HTR-8/SVneo (cell line): ENCODE data around the gene ABHD17A.

Source experiments
- DNase-seq: peaks from one replicate; pipeline ENCODE4 v3.0.0; 2011; ENCODE audit warnings: low spot score, mixed read lengths; ENCODE audit not compliant: insufficient read length
- FAIRE-seq: peaks from 2 replicates; lab custom pipeline; 2011; peaks lifted over from hg19 to GRCh38; lab: Jason Lieb, UNC

The ABHD17A gene

DNA sequence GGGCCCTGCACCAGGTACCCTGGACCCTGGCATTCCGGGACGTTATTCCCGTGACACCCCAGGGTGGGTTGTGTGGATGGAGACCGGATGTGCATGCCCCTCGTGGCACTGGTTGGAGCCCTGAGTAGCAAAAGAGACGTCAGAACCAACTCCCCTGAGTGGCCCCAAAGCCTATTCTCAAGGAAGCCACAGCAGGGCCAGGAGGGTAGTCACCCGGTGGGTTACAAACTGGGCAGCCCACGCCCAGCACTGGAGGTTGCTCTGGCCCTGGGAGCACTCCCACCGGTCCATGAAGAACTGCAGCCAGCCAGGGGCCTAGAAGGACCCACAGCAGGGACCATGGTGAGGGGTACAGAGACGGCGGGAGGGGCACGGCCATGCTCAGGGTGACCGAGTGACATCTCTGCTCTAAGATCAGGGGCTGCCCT lies 29.5 kb downstream of the ABHD17A start:
- FAIRE-seq (peak; percentile 26), DNase-seq (no peak)

DNA sequence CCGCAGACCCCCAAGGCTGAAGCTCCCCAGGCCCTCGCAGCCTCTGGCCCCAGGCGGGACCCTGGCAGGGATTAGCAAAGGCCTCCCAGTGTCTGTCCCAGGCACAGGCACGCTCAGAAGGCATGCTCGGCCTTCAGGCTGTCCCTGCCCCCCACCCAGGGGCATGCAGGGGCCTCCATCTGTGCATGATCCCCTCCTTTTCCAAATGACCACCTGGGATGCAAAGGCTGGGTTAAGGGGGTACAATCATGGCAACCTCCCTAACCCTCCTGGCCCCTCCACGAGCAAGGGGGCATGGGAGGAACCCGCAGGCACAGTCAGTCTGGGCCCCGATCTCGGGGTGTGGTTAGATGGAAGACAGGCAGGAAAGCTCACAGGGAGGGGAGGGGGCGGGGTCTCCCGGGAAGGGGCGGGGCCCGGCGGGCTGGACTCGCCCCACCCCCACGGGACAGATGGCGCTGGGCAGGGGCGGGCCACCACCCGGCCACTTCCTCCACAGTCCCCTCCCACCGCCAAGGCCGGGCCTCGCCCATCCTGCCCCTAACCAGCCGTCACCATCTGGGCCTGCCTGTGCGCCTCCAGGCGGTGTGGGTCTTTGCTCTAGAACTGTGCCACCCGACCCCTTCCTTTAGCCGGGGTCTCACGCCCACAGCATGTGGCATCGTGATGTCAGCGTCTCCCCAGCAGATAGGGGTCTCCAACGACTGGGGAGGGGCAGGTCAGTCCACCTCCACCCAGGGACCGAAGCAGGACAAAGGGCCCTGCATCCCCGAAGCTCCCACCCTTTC lies 30.1 kb downstream of the ABHD17A start:
- FAIRE-seq (no peak), DNase-seq (no peak)

DNA sequence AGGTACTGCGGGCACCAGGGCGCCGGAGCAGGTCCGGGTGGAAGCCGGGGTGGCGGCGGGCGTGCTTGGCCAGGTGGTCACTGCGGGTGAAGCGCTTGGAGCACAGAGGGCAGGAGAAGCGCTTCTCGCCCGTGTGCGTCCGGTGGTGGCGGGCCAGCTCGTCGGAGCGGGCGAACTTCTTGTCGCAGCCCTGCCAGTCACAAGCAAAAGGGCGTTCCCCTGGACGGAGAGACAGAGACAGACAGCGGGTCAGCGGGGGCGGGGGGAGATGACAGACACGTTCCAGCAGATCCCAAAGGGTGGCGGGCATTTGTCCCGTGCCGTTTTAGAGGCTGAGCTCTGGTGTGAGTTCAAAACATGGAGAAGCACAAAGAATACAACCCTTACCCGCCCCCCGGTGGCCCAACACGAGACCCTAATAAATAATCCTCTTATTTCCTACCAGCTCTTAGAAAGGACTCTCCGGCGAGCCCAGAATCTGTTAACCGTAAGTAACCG lies 30.7 kb downstream of the ABHD17A start:
- FAIRE-seq: no peak
- no peak for DNase-seq

DNA sequence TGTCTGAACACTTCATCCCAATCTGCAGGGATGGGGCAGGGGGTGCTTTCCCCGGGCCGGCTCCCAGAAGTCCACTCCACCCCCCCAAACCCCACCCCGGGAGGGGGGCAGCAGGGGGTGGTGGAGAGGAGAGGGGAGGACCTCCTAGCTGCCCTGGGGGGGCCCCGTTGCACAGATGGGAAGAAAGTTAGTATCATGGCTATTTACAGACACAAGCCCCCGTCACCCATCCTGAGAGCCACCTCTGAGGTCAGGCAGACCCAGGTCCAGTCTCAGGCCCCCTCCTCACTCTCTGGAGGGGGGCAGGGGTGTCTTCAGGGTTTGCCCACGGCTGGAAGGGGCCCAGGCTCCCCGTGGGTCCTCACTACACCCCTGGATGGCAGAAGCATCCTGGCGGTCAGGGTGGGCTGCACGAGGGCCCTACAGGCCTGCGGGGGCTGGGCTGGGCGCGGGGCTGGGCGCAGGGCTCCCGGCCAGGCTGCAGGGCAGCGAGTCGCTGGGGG lies 31.2 kb downstream of the ABHD17A start:
- FAIRE-seq (no peak), DNase-seq (no peak)

DNA sequence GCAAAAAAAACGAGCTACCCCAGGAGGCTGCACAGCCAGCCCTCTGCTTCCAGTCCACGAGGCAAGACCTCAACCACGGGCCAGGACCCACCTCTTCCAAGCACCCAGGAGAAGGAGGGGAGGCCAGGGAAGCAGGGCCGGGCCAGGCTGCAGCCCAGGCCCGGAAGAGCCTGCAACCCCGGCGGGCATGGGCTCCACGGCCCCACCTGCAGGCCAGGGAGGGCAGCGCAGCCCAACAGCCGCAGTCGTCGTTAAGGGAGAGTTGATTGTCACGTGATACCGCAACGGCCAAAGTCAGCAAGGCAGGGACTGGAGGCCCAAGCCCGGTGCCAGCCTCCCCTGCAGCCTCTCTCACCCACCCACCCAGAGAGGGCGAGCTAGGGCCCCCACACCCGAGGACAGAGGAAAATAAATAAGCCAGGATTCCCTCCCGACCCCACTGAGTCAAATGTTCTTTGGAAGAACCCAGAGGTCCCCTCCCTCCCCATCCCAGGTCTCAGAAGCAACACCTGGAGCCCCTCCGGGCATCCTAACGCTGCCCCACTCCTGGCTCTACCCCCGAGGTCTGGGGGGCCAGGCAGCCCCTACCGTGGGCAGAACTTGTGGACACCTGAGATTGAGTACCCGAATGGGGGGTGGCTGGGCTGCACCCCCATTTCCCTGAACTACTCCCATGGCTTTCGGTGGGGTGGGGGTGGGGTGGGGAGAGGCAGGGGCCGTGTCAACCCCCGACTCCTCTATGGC lies 31.8 kb downstream of the ABHD17A start:
- FAIRE-seq (no peak), DNase-seq (peak; percentile 68)

DNA sequence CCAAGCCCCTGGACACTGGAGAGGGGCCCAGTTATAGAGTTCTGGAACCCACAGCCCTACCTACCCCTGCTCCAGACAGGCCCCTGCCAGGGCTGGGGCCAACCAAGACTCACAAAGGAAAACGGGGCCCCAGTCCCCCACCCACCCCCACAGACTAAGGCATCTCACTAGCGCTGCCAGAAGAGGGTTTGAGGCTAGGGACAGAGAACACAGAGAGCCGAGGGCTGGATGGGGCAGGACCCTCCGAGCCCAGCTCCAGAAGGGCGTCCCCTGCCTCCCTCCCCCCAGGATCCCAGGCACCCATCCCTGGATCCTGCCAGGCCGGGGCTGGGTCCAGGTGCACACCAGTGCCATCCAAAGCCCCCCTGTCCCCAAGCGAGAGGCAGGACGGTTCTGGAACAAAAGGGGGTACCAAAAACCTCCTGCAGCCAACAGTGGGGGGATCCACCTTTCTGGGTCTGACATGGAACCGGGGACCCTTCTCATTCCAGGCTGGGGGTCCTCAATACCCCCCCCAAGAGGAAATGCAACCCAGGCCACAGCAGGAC lies 32.6 kb downstream of the ABHD17A start:
- DNase-seq: no peak
- no peak for FAIRE-seq

DNA sequence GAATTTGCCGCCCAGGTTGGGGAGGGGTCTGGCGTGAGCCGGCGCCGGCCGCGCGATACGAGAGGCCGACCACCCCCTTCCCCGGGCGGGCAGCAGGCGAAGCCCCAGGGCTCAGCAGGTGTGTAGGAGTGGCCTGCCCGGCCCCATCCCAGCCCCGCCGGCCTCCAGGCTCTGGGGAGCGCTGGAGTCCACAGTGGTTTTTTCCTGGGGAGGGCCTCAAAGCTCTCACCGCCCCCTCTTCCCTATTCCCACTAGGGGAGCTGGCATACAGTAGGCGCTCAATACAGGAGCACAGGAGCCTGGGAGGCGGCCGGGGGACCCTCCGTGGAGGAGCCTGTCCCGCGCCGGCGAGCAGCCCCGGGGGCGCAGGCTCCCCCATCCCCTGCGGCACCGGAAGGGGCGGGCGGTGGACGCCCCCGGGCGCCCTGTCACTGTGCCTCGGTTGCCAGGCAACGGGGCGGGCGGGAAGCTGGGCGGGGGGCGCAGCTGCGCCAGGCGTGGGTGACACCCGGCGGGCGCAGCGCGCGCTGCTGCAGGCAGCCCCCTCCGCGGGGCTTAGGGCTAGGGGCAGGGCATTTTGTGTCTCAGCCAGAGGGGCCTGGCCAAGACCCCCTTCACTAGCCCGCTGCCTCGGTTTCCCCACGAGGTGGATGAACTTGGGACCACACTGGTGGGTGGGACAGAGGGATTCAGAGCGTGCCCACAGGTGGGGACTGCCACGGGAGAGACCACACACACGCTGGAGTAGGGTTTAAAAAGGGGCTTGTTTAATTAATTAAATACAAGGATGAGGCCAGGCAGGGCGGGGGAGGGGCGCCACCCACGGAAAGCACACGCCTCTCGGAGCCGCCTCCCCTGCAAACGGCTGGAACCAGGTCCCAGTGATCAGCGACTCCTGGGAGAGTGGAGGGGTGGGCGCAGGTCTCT lies 33.4 kb downstream of the ABHD17A start:
- FAIRE-seq: no peak

DNA sequence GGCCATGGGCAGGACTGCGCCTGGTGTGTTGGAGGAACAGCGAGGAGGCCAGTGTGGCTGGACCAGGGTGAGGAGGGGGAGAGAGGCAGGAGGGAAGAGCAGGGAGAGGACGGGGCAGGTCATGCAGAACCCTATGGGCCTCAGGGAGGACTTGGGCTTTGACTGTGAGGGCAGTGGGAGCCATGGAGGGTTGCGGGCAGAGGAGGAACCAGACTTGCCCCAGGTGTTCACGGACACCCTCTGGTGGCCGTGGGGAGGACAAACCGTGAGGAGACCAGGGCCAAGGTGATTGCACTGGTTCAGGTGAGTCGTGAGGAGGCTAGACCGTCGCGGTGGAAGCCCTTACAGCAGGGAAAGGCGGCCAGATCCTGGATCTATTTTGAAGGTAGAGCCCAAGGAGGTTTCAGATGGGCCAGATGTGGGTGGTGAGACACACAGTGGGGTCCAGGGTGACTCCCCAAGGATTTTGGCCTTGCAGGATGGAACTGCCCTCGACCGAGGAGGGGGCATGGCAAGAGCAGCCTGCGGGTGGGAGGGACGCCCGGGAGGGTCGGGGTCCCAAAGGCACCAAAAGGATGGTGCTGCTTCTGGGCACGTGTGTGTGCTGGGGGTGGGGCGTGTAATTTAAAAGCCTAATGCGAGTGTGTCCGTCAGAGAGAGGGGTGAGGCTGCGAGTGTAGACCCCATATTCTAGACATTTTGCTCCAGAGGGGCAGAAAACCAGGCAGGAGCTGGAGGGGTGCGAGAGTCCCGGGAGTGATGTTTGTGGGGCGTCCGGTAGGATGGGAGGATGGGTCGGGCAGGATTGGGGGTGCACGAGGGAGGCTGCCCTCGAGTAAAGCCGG lies 34.3 kb downstream of the ABHD17A start:
- FAIRE-seq (no peak), DNase-seq (no peak)

More for the DNA sequence above, 33.4 kb downstream of the ABHD17A start:
- DNase-seq: no peak

DNA sequence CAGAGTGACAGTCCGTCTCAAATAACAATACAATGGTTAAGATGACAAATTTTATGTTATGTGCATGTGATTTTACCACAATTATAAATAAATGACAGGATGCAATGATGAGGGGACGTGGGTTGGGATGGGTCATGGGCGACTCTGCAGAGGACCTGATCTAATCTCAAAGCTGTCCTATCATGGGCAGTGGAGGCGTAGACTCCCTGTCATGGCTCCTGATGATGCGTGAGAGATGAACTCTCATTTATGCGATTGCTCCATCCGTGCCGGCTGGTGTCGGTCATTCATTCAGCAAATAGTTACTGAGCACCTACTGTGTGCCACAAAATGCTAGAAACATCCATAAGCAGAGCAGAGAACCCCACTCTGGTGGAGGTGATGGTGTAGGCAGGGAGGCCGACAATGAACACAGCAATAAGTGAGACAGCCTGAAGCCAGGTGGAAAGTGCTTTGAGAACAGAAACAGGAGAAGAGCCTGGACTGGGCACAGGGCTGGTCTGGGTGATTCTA lies 35.4 kb downstream of the ABHD17A start:
- no peak for DNase-seq

DNA sequence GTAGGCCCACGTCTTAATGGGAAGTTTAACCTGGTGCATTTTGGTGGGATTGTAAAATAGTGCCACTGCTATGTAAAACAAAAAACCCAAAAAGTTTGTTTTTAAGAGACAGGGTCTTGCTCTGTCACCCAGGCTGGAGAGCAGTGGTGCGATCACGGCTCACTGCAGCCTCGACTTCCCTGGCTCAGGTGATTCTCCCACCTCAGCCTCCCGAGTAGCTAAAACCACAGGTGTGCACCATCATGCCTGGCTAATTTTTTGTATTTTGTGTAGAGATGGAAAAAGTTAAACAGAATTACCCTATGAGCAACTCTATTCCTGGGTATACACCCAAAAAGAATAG lies 36.2 kb downstream of the ABHD17A start:
- no peak for FAIRE-seq
- DNase-seq: no peak

More for the DNA sequence above, 35.4 kb downstream of the ABHD17A start:
- FAIRE-seq: no peak

DNA sequence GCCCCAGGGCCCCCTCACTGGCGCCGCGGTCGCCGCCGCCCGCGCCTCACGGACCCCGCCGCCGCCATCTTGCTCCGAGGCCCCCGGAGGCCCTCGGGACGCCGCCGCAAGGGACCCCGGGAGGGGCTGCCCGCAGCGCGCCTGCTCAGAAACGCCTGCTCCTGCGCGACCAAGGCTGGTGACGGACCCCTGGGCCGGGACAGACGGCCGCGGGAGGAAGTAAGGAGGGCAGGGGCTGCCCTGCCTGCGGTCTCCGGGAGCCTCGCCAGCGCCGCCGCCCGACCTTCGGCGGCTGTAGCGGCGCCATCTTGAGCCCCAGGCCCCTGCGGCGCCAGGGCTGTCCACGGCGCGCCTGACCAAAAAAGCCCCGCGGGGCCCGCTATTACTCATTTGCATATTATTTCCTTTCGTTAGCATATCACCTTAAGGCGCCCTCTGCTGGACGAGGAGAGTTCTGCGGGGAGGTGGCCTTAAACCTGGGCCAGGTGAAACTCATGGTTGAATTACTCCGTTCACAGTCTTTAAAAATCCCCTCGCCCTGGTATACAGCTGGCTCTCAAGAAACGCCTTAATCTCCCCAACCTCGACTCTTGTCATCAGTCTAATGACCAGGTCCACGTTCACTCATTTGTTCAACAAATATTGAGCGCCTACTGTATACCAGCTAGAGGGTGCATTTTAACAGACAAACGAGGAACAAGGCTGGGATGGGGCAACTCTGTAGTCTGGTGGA lies 36.7 kb downstream of the ABHD17A start, which contains the start of gene REXO1:
Gene REXO1 (minus strand): TSS at position 85 of the 733 bp plus-strand sequence. CDS start 125 bp downstream, outside the sequence.
- peak; percentile 77 for DNase-seq
- no peak for FAIRE-seq

DNA sequence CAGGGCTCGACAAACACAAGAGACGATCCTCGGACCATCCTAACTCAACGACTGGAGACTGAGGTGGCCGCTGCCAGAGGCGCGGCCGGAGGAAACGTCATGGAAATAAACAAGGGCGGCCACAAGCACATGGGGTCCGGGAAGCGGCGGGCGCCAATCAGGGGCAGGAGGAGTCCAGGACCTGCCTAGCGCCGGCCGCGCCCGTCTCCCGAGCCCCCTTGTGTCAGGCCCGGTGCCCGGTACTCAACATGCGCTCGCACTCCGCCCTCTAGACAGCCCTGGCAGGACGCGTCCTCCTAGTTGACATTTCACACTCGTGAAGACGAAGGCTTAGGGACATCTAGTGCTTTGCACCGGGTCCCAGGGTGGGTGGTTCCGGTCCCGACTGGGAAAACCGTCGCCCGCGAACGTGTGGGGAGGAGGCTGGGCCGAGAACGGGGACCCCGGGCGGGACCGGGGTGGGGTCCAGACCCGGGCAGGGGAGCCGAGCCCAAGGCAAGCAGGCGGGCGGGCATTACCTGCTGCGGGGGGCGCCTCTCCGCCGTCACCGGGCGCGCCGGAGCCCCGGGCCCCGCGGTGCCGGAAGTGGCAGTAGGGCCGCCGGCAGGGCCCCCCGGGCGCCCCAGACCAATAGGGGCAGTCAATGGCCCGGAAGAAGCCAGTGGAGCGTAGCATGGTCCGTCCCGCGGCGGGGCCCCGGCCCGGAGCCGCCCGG lies 37.5 kb downstream of the ABHD17A start:
- DNase-seq: no peak
- peak; percentile 23 for FAIRE-seq

DNA sequence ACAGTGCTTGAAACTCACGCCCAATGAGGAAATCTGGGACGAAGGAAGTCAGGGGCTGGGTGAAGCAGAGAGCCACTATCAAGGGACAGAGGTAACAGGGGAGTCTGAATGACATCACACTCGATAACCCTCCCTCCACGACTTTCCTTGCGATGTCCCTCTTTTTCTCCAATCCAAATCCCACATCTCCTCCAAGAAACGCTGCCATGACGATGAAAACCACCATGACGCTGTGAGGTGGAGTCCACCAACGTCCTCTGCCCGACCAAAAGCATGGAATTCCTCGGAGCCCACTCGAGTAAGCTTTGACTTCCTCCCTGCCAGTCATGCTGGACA lies 38.0 kb downstream of the ABHD17A start:
- no peak for FAIRE-seq
- no peak for DNase-seq

DNA sequence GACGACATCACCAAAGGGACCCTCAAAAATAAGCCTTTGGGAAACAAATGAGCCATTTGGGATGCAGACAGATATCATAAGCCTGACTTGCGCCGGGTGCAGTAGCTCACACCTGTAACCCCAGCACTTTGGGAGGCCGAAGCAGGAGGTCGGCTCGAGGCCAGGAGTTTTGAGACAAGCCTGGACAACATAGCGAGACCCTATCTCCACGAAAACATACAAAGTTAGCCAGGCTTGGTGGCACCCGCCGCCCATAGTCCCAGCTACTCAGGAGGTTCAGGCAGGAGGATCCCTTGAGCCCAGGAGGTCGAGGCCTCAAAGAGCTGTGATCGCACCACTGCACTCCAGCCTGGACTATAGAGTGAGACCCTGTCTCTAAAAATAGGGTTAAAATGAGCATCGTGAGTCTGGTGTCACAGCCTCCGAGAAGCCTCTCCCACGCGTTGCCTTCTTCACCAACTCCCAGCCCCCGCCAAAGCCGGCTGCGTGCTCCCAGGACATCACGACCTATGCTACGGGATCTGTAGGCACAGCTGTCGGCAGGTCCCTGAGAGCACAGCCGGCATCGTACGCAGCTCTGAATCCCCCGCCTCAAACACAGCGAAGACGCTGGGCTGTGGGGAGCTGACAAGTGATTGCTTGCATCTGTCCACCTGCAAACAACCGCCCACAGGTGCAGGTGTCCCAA lies 38.6 kb downstream of the ABHD17A start:
- no peak for DNase-seq
- no peak for FAIRE-seq

DNA sequence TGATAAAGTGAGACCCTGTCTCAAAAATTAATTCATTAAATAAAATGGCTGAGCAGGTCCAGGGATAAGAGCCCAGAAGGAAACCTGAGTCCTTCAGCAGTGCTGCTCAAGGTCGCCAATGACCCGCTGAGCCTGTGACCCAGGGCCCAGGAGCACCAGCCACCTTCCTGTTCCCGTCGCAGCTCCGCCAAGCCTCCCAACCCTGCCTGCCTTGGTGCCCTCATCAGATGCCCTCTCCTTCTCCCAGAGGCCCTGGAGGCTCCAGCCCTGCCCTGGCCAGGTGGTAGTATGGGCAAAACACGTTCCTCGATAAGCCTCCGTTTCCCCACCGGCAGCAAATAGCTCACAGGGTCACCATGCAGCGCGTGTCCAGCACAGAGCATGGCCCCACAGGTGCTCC lies 39.7 kb downstream of the ABHD17A start:
- no peak for DNase-seq
- FAIRE-seq: no peak

DNA sequence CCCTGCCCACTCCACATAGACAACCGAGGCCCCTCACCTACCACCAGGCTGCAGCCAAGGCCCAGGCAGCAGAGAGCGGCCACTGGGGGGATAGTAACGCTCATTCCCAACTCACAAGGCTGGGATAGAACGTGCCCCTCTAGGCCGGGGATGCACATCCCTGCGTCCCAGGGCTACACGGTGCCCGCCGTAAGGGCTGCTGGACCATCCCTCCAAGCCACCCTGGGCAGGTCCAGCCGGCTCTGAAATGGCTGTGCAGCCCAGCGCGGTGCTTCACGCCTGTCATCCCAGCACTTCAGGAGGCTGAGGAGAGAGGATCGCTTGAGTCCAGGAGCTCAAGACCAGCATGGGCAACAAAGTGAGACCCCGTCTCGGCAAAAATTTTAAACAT lies 40.2 kb downstream of the ABHD17A start:
- DNase-seq (no peak), FAIRE-seq (no peak)

DNA sequence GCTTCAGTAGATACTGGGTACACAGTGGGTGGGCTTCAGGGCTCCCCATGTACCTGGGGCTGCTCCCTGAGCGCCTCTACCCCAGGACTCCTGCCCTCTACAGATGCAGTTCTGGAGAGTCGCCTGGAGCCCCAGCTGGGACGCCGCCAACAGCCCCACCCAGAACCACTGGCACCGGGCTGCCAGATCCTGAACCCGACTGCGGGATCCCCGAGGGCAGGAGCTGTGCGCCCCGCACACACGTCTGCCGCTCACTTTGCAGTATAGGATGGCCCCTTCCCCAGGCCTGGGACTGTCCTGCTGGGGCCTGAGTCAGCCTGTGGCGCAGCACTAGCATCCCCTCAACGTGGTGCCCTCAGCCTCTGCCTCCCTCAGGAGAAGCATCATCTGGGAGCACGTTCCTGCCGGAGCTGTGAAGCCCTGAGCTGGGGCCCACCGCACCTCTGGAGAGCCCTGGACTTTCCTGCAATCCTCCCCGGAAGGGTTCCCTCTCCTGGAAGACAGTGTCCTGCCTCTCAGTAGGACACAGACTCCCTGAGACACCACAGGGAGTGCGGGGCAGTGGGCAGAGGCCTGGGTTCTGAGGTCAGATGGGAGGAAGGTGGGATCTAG lies 40.7 kb downstream of the ABHD17A start:
- no peak for FAIRE-seq
- no peak for DNase-seq
